GM21529 (cell line): ENCODE results near the gene TBL1X.

Experiments used
- ATAC-seq: cut with Tn5 transposase; IDR thresholded peaks from one replicate; pipeline ENCODE4 v1.9.1; 2021; ENCODE audit not compliant: unreplicated experiment

Gene TBL1X

GRCh38 chrX:9659571-9660195 is 194.8 kb downstream of the TBL1X start:
- no peak for ATAC-seq

- ATAC-seq = no peak
Observed at GRCh38 chrX:9662148-9662547, 197.3 kb downstream of the TBL1X start.

- no peak for ATAC-seq
Observed at GRCh38 chrX:9663216-9663615, 198.4 kb downstream of the TBL1X start.

GRCh38 chrX:9664224-9664623 is 199.4 kb downstream of the TBL1X start:
- ATAC-seq = no peak

- ATAC-seq = no peak
Observed at GRCh38 chrX:9665113-9665512, 200.3 kb downstream of the TBL1X start.

- ATAC-seq = no peak
Observed at GRCh38 chrX:9668537-9668936, 203.7 kb downstream of the TBL1X start.

- ATAC-seq = no peak
Observed at GRCh38 chrX:9670136-9670814, 205.4 kb downstream of the TBL1X start.

GRCh38 chrX:9671998-9672397 is 207.1 kb downstream of the TBL1X start:
- no peak for ATAC-seq

GRCh38 chrX:9676306-9676705 is 211.4 kb downstream of the TBL1X start:
- ATAC-seq = no peak

- ATAC-seq = no peak
Observed at GRCh38 chrX:9676738-9677097, 211.9 kb downstream of the TBL1X start.

- ATAC-seq = peak; percentile 98
Observed at GRCh38 chrX:9677098-9677739, 212.4 kb downstream of the TBL1X start.

GRCh38 chrX:9678215-9678965 is 213.5 kb downstream of the TBL1X start:
- ATAC-seq = no peak

GRCh38 chrX:9681011-9681410 is 216.2 kb downstream of the TBL1X start:
- no peak for ATAC-seq

GRCh38 chrX:9681422-9681821 is 216.6 kb downstream of the TBL1X start:
- ATAC-seq = no peak

GRCh38 chrX:9682456-9682855 is 217.6 kb downstream of the TBL1X start:
- ATAC-seq = no peak

- ATAC-seq = no peak
Observed at GRCh38 chrX:9682861-9683260, 218.0 kb downstream of the TBL1X start.

GRCh38 chrX:9683350-9683749 is 218.5 kb downstream of the TBL1X start:
- no peak for ATAC-seq

- ATAC-seq = no peak
Observed at GRCh38 chrX:9687899-9688298, 223.0 kb downstream of the TBL1X start.

GRCh38 chrX:9688833-9689232 is 224.0 kb downstream of the TBL1X start:
- no peak for ATAC-seq

- no peak for ATAC-seq
Observed at GRCh38 chrX:9690046-9690445, 225.2 kb downstream of the TBL1X start.

GRCh38 chrX:9693307-9694001 is 228.6 kb downstream of the TBL1X start:
- no peak for ATAC-seq
